GM21423 (cell line): Measurements from ENCODE around the gene FBLIM1.

Source experiments
- ATAC-seq: cut with Tn5 transposase; IDR thresholded peaks from one replicate; pipeline ENCODE4 v1.9.1; 2021; ENCODE audit warnings: mild to moderate bottlenecking, moderate library complexity; ENCODE audit not compliant: unreplicated experiment

FBLIM1 gene

DNA sequence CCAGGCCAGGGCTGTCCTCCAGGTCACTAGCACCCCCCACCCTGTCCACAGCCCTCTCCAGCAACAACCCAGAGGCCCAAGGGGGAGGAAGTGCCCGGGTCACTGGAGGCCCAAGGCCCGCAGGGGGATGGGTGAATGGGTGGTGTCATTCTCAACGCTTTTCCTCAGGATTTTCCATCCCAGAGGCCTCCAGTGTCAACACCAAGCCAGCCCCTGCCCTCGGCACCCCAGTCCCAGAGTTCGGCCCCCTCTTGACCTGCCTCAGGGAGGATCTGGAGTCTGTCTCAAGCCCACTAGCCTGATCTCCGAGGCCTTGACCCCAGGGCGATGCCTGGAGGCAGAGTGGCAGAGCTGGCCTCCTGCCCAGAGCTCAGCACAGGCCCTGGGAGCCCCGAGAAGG, 11.2 kb upstream of the FBLIM1 start:
- no peak for ATAC-seq

- ATAC-seq, result no peak
Observed at GRCh38 chr1:15748264-15748663, 10.3 kb upstream of the FBLIM1 start.

DNA sequence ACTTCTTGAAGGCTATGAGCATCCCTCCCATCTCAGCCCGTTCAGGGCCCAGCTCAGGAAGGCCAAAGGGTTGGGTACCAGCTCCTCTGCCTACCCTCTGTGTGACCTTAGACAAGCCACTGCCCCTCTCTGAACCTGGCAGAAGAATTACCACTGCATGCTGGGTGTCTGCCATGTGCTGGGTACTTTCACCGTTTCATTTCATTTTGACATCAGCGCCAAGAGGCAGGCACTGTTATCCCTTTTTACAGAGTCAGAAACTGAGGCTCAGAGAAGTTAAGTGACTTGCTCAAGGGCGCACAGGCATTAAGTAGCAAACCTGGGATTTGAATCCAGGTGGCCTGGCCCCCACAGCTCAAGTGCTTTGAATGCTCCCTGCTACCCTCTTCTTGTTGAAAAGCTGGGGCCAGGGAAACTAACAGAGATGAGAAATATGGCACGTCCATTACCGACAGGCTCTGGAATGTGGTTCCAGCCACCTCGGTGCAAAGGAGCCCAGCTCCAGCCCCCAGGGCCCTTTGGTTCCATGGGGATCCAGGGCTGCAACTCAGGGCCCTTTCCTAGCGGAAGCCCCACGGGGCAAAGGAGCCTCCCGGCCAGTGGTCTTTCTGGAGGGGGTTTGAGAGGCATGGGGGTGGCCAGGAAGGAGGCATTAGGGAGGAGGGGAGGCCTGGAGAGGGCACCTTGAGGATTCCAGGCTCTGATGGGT, 9.8 kb upstream of the FBLIM1 start:
- no peak for ATAC-seq

GRCh38 chr1:15749399-15750291, 8.9 kb upstream of the FBLIM1 start:
- ATAC-seq, result no peak

GRCh38 chr1:15750924-15751323, 7.7 kb upstream of the FBLIM1 start:
- ATAC-seq, result no peak

GRCh38 chr1:15751717-15752116, 6.9 kb upstream of the FBLIM1 start:
- no peak for ATAC-seq

DNA sequence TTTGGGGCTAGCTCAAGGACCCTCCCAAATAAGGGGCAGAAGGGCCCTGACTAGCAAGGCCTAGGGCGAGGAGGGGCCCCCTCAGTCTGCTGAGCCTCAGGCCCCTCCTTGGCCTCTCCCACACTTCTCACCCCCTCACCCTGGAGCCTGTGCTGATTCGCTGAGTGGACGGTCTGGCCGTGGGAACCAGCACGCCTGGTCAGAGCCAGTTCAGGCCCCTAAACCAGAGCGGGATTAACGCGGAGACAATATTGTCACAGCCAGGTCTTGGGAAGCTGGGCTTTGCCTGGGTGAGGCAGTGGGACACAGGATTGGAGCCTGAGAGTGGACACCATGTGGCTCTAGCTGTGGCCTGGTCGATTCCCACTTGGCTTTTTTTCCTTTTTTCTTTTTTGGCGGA, 4.8 kb upstream of the FBLIM1 start:
- no peak for ATAC-seq

DNA sequence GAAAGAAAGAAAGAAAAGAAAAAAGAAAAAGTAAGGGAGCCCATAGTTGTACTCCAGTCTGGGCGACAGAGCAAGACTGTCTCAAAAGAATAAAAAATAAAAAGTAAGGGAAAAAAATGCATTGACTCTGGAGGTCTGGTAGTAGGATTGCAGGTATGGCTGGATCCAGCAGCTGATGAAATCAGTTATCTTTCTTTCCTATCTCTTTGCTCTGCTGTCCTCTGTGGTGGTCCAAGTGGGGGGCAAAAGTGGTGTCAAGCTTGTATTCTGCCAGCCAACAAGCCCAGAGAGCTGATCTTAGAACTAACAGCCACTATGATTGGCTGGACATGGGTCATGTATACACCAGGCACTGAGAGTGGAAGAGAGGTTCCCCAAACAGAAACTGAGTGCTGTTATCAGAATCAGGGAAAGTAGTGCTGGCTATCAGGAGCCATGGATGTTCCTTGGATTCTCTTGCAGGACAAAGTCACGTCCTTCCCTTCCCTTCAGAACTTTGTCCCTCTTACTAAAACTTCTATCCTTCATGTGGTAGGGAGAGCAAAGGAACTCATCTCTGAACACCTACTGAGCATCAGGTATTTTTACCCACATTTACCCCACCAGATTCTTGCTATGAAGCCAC, 3.5 kb upstream of the FBLIM1 start:
- ATAC-seq, result no peak

- no peak for ATAC-seq
Observed at GRCh38 chr1:15755646-15756040, 3.0 kb upstream of the FBLIM1 start.

- no peak for ATAC-seq
Observed at GRCh38 chr1:15756143-15757015, 2.2 kb upstream of the FBLIM1 start.

GRCh38 chr1:15757016-15757543, 1.5 kb upstream of the FBLIM1 start:
- ATAC-seq, result no peak

DNA sequence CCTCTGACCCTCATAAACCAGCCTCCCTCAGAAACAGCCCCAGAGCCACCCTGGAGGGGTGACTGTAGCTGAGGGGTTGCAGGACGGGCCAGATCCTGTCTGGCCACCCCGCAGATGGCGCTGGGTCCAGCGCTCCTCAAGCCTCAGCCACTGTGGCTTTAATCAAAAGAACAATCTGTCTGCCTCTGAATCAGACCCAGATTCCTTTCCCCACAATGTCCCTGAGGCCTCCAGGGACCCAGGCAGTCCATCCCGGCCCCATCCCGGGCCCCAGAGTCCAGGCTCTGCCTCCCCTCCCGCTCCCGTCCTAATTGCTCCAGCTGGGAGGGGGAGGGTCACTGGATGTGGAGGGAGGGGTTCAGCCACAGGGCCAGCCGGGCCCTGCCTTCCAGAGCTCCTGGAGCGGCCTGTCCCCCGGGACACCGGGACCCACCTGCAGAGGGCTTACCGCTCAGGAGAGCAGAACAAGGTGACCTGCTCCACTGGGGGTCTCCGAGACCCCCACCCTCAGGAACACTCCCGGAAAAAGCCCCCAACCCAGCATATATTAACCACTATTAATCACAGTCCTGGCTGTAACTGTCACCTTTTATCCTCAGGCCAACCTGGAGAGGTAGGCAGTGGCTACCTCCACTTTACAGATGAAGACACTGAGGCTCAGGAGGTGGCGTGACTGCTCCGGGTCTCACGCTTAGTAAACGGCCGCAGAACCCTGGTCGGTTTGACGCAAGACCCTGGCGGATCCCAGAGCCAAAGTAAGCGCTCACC, 836 bp upstream of the FBLIM1 start:
- no peak for ATAC-seq

DNA sequence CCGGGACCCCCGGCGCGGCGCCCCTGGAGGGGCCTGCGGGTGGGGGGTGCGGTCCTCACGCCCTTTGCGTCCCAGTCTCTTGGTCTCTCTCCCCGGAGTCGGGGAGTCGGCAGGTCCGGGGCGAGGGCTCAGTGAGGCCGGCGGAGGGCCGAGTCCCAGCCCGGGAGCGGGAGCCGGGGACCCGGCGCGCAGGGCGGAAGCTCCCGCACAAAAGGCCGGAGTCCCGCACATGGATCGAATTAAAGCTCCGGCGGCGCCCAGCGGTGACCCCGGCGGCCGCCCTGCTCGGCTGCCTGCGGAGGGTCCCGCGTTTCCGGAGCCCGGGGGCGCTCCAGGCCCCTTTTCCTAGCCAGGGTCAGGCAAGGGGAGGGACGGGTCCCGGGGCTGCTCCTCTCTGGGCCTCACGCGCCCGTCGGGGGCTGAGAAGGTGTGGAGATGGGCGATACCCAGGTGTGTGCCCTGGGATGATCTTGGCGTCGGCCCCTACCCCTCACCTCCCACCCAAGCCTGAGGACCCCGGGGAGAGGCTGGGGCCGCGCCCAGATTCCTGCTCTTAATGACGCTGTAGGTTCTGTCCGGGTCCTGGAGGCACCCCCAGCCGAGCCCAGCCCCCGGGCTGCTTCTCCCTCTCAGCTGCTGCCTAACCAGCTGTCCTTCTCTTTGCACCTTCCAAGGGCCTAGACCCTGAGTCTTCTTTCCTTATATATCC, 512 bp downstream of the FBLIM1 start:
- ATAC-seq, result no peak

- no peak for ATAC-seq
Observed at GRCh38 chr1:15760520-15761211, 2.1 kb downstream of the FBLIM1 start.

GRCh38 chr1:15761366-15762128, 3.0 kb downstream of the FBLIM1 start:
- ATAC-seq, result no peak

DNA sequence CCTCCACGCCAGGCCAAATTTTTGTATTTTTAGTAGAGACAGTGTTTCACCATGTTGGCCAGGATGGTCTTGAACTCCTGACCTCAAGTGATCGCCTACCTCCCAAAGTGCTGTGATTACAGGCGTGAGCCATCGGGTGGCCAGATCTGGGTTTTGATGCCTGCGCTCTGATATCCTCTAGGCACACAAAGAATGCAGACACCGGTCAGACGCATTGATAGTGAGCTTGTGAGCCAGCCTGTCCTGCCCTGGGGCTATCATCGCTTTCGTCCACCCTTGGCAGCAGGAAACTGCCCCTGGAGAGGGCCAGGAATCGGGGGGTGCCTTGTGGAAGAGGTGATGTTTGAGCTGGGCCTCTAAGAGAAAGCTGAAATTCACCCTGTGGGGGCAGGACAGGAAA, 4.0 kb downstream of the FBLIM1 start:
- ATAC-seq, result no peak

DNA sequence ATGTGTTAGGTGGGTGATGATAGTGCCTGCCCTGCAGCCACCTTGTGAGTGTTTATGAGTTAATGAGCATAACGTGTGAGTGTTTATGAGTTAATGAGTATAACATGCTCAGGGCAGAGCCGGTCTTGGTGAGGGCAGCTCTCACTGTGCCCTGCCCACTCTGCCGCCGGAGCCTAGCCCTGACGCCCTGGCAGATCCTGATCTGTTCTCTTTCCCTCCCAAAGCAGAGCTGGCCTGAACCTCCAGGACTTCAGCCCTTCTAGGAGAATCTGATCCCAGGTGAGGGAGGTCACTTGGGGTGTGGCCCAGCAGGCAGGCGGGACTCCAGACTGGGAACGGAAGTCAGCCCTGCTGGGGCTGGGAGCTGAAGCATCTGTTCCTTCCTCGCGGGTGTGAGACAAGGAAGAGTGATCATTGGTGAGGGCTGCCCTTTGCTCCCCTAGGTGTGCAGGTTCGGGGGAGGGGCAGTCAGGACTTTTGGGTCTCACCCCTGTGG, 5.7 kb downstream of the FBLIM1 start:
- ATAC-seq, result no peak

GRCh38 chr1:15764890-15765289, 6.3 kb downstream of the FBLIM1 start:
- no peak for ATAC-seq
